ENCODE data around the gene NELFA.

- no peak for TF ChIP-seq CEBPB (IDR thresholded peaks at IDR 0.05; ENCODE audit: borderline replicate concordance in 1 of 2, low read depth in 2 of 2, low read length in 2 of 2)
- no peak for TF ChIP-seq POLR2AphosphoS5 (IDR thresholded peaks at IDR 0.05; ENCODE audit: low read length)
Observed at GRCh38 chr4:1991596-1992434, 17.0 kb downstream of the NELFA start.

All from GM12878 (cell line).